GM12878 (cell line): Measurements from ENCODE around the gene IL5. TPM values are rescaled to one million over a fixed set of nuclear protein-coding genes. Genes with fewer than 3 reads are reported as not detected.

Experiments used
- ATAC-seq: fragments of 200-7000 bp; cut with Tn5 transposase; 3 replicates; pipeline ENCODE4 v1.9.1; 2020; ENCODE audit warnings: mild to moderate bottlenecking, moderate library complexity
- BruUV-seq: library from RNA; stranded (reverse); fragments of 400-500 nt; replicated peaks from 2 replicates; lab custom pipeline; 2021; lab: Mats Ljungman, UMichigan
- CTCF ChIA-PET: fragments of 300-600 bp; sonication (Branson Sonifier 250); formaldehyde crosslinking; extraction: SDS; loops from one replicate; lab custom pipeline; 2021; ENCODE audit warnings: inconsistent platforms; lab: Yijun Ruan, JAX
- POLR2A ChIA-PET: fragments of 350-600 bp; formaldehyde crosslinking; extraction: SDS; loops from one replicate; lab custom pipeline; 2021; ENCODE audit warnings: inconsistent platforms; lab: Charles Lee
- RAD21 ChIA-PET: fragments of 300-600 bp; sonication (Branson Sonifier 250); formaldehyde crosslinking; loops from one replicate; lab custom pipeline; 2023; ENCODE audit warnings: antibody characterized with exemption; ENCODE audit not compliant: unreplicated experiment; lab: Charles Lee
- SMC1A ChIA-PET: fragments of 300-600 bp; sonication (Branson Sonifier 250); formaldehyde crosslinking; loops from one replicate; lab custom pipeline; 2023; ENCODE audit not compliant: unreplicated experiment, uncharacterized antibody; lab: Charles Lee
- DNase-seq: peaks from one replicate; pipeline ENCODE4 v3.0.0-alpha.2; 2011; ENCODE audit warnings: low read depth, low spot score
- FAIRE-seq: peaks from 3 replicates; lab custom pipeline; 2011; peaks lifted over from hg19 to GRCh38; lab: Jason Lieb, UNC
- H2AFZ ChIP-seq: 2 replicates; pipeline ENCODE4 v1.6.0; 2011; ENCODE audit warnings: low read depth, low read length, control low read depth; ENCODE audit not compliant: control insufficient read depth
- H3K27ac ChIP-seq: 2 replicates; pipeline ENCODE4 v1.5.1; 2011; ENCODE audit warnings: control low read depth; ENCODE audit not compliant: control insufficient read depth, insufficient read depth
- H3K27me3 ChIP-seq, 2 experiments: replicated peaks in 1 of 2; 2 replicates each; pipeline versions ENCODE4 v1.6.0 to v1.6.1; 2011; ENCODE audit warnings: low read length in 1 of 2; ENCODE audit not compliant: control insufficient read depth in 2 of 2, insufficient read depth in 2 of 2
- H3K36me3 ChIP-seq, 2 experiments: 2 replicates each; pipeline ENCODE4 v1.5.1; 2011; ENCODE audit warnings: low read length in 1 of 2; ENCODE audit not compliant: control insufficient read depth in 2 of 2, insufficient read depth in 2 of 2
- H3K4me1 ChIP-seq: 2 replicates; pipeline ENCODE4 v1.6.1; 2011; ENCODE audit warnings: mild to moderate bottlenecking, low read length, moderate library complexity, mixed read lengths; ENCODE audit not compliant: control insufficient read depth, insufficient read depth
- H3K4me2 ChIP-seq: 2 replicates; pipeline ENCODE4 v1.6.0; 2011; ENCODE audit warnings: control low read depth; ENCODE audit not compliant: control insufficient read depth, insufficient read depth
- H3K4me3 ChIP-seq: fragments of 200-600 bp; sonication (generic); 2 replicates; pipeline ENCODE4 v1.5.1; 2016
- H3K79me2 ChIP-seq: 2 replicates; pipeline ENCODE4 v1.6.0; 2011; ENCODE audit warnings: low read length; ENCODE audit not compliant: control insufficient read depth, insufficient read depth
- H3K9ac ChIP-seq: 2 replicates; pipeline ENCODE4 v1.8.0; 2011; ENCODE audit warnings: low read length, control low read depth, mixed read lengths; ENCODE audit not compliant: control insufficient read depth, insufficient read depth
- H3K9me3 ChIP-seq: replicated peaks from 3 replicates; pipeline ENCODE4 v1.5.1; 2011; ENCODE audit warnings: mild to moderate bottlenecking, low read length; ENCODE audit not compliant: control insufficient read depth, insufficient read depth
- H4K20me1 ChIP-seq: 2 replicates; pipeline ENCODE4 v1.6.0; 2011; ENCODE audit not compliant: control insufficient read depth, insufficient read depth
- NFIC ChIP-seq: IDR thresholded peaks from 2 replicates; pipeline ENCODE4 v1.6.1; 2012; ENCODE audit warnings: low read depth, mild to moderate bottlenecking, inconsistent platforms, low read length, moderate library complexity
- NR2C2 ChIP-seq: IDR thresholded peaks from 2 replicates; pipeline ENCODE4 v1.6.1; 2011; ENCODE audit warnings: borderline replicate concordance, low read depth; ENCODE audit not compliant: control insufficient read depth, insufficient read length
- SPI1 ChIP-seq: IDR thresholded peaks from 2 replicates; pipeline ENCODE4 v1.6.1; 2011; ENCODE audit warnings: low read depth, mild to moderate bottlenecking, low read length, moderate library complexity, borderline replicate concordance; ENCODE audit not compliant: insufficient read depth
- ZNF217 ChIP-seq: fragments of 450-650 bp; IDR thresholded peaks from 2 replicates; pipeline ENCODE4 v1.6.1; 2017; ENCODE audit warnings: antibody characterized with exemption, mild to moderate bottlenecking
- WGBS: methylation state at CpG from one replicate; pipeline ENCODE4 v1.1.6; 2016; ENCODE audit warnings: low lambda C conversion rate; ENCODE audit not compliant: insufficient replicate concordance, insufficient coverage; ENCODE audit errors: missing lambda C conversion rate; 5-methylcytosine and 5-hydroxymethylcytosine counted together
- in situ Hi-C: fragments of 300-500 bp; cut with MboI; formaldehyde crosslinking; loops from 9 replicates; pipeline ENCODE4 v1.14.3; 2018; ENCODE audit warnings: mixed read lengths
- intact Hi-C: fragments of 100-400 bp; cut with micrococcal nuclease; formaldehyde crosslinking; loops from one replicate; pipeline ENCODE4 v1.14.2; 2022; ENCODE audit not compliant: unreplicated experiment
- polyA plus RNA-seq, 11 experiments: library from polyadenylated mRNA; depleted of rRNA in 4 of 11; unstranded in 6 of 11; stranded (reverse) in 5 of 11; fragments of >200 nt; fragmentation: Nextera tagmentation in 4 of 11; fragmentation: Illumina TruSeq in 1 of 11; extraction: Ambion mirVana in 4 of 11; extraction: Trizol in 1 of 11; gene quantifications; 1 replicate in 1 of 11; 2 replicates in 10 of 11; pipeline versions ENCODE4 v1.2.1 to v1.2.3, GENCODE V29; 2011 to 2016; ENCODE audit warnings: inconsistent platforms in 2 of 11, missing spikeins in 2 of 11, low read depth in 1 of 11
- total RNA-seq, 4 experiments: library from RNA; depleted of rRNA in 3 of 4; stranded (reverse); fragments of >200 nt in 3 of 4; fragmentation: Illumina TruSeq in 1 of 4; extraction: Trizol in 1 of 4; gene quantifications; 2 replicates each; pipeline versions ENCODE4 v1.2.1 to v1.2.3, GENCODE V29; 2013 to 2021
- TF ChIP-seq, protein P1 (sequence below): fragments of 450-650 bp; IDR thresholded peaks from 2 replicates; pipeline ENCODE4 v1.6.1; 2017; ENCODE audit warnings: mild to moderate bottlenecking
- TF ChIP-seq, protein P2 (sequence below): fragments of 450-650 bp; IDR thresholded peaks from 2 replicates; pipeline ENCODE4 v1.6.1; 2017; ENCODE audit warnings: mild to moderate bottlenecking, low read depth, inconsistent platforms; ENCODE audit not compliant: poor library complexity, severe bottlenecking

The IL5 gene
- total and polyA plus RNA-seq, 10 of the 15 experiments (the other 5 are each of a cell fraction or from before 2014, with no cell fraction given): not detected

DNA sequence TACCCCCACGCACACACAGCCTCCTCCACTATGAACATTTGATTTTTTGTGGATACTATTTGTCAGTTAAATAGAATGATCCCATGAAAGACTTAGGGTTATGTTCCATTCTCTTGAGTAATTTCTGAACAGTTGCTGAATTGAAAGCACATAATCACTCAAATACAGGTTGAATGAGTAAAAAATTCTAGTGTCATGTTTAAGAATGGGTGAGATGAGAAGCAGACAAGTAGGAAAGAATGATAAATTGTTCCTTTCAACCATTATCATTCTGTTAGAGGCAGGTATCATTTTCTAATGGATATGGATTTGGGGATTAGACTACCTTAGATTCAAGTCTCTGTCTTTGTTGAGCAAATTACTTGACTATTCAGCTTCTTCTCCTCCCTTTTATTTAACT, 32.8 kb upstream of the IL5 start:
- WGBS: 100% methylated on average over 1 of the region's 1 CpG
- ChIA-PET SMC1A (no interaction called here), CTCF (interaction anchor here (0.5 to 1.8 kb wide), 3 partner anchors 16 to 1124 kb away, joined by 3 read pairs; no protein-coding TSS in a partner anchor), POLR2A (no interaction called here), RAD21 (no interaction called here)
- Histone ChIP-seq H3K79me2 (no peaks in the 10 kb centered on the region), H3K27ac (no peak overlapping the region), H3K4me1 (no peaks in the 10 kb centered on the region), H3K4me2 (no peak overlapping the region), H3K9me3 (no peaks in the 10 kb centered on the region; the same call in 2 of the 3 replicates), H2AFZ (no peak overlapping the region), H3K36me3 (peaks cover 3 to 27% of the 10 kb centered on the region in 2 experiments; a peak in 3 of 4 replicates), H3K27me3 (no peaks in the 10 kb centered on the region), H4K20me1 (no peaks in the 10 kb centered on the region), H3K4me3 (no peak overlapping the region), H3K9ac (no peak overlapping the region)
- in situ Hi-C loops (no loop called here), intact Hi-C loops (no loop called here)
- DNase-seq (no peak), FAIRE-seq (no peak), ATAC-seq (no peak)
- BruUV-seq: no TSS peak
- no peak for TF ChIP-seq ZNF217
- TF ChIP-seq, protein P1, sequence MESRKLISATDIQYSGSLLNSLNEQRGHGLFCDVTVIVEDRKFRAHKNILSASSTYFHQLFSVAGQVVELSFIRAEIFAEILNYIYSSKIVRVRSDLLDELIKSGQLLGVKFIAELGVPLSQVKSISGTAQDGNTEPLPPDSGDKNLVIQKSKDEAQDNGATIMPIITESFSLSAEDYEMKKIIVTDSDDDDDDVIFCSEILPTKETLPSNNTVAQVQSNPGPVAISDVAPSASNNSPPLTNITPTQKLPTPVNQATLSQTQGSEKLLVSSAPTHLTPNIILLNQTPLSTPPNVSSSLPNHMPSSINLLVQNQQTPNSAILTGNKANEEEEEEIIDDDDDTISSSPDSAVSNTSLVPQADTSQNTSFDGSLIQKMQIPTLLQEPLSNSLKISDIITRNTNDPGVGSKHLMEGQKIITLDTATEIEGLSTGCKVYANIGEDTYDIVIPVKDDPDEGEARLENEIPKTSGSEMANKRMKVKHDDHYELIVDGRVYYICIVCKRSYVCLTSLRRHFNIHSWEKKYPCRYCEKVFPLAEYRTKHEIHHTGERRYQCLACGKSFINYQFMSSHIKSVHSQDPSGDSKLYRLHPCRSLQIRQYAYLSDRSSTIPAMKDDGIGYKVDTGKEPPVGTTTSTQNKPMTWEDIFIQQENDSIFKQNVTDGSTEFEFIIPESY: no peak
- no peak for TF ChIP-seq NR2C2
- TF ChIP-seq, protein P2, sequence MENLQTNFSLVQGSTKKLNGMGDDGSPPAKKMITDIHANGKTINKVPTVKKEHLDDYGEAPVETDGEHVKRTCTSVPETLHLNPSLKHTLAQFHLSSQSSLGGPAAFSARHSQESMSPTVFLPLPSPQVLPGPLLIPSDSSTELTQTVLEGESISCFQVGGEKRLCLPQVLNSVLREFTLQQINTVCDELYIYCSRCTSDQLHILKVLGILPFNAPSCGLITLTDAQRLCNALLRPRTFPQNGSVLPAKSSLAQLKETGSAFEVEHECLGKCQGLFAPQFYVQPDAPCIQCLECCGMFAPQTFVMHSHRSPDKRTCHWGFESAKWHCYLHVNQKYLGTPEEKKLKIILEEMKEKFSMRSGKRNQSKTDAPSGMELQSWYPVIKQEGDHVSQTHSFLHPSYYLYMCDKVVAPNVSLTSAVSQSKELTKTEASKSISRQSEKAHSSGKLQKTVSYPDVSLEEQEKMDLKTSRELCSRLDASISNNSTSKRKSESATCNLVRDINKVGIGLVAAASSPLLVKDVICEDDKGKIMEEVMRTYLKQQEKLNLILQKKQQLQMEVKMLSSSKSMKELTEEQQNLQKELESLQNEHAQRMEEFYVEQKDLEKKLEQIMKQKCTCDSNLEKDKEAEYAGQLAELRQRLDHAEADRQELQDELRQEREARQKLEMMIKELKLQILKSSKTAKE: no peak
- no peak for TF ChIP-seq SPI1
- TF ChIP-seq NFIC: no peak
